Measurements from ENCODE around the gene NT5C2. TPM values are rescaled to one million over a fixed set of nuclear protein-coding genes. Genes with fewer than 3 reads are reported as not detected.
"Not testable (repeated sequence)": the region's sequence is repeated elsewhere in the genome, so short reads cannot be mapped to it uniquely, and the experiment has no call there.

Gene NT5C2
- polyA plus RNA-seq, 1 donor (not counting 4 experiments of a cell fraction or from before 2014, with no cell fraction given) = 88.6 TPM

- Histone ChIP-seq H3K27me3 (ENCODE audit: control insufficient read depth, extremely low read depth, insufficient read depth, low read length) (no peaks in the 10 kb centered on the region), H4K20me1 (ENCODE audit: control insufficient read depth, extremely low read depth, insufficient read depth, low read length) (peaks cover 3% of the 10 kb centered on the region), H3K9me3 (ENCODE audit: control insufficient read depth, low read depth, low read length) (no peaks in the 10 kb centered on the region), H3K27ac (ENCODE audit: control insufficient read depth, insufficient read depth, low read length) (no peak overlapping the region), H2AFZ (ENCODE audit: control insufficient read depth, low read length) (no peak overlapping the region), H3K4me2 (ENCODE audit: control insufficient read depth, extremely low read depth, insufficient read depth, low read depth, low read length) (no peak overlapping the region), H3K9ac (ENCODE audit: control insufficient read depth, extremely low read depth, insufficient read depth, low read length) (no peak overlapping the region), H3K4me3 (ENCODE audit: control insufficient read depth in 2 of 3, extremely low read depth in 1 of 3, insufficient read depth in 2 of 3, low read depth in 1 of 3, low read length in 3 of 3) (no peak overlapping the region), H3K36me3 (ENCODE audit: control insufficient read depth in 2 of 2, extremely low read depth in 1 of 2, insufficient read depth in 2 of 2, low read length in 2 of 2) (peaks cover 2 to 3% of the 10 kb centered on the region in 2 experiments), H3K4me1 (ENCODE audit: control insufficient read depth, extremely low read depth, insufficient read depth, low read length) (peaks cover 14% of the 10 kb centered on the region), H3K79me2 (ENCODE audit: control insufficient read depth, insufficient read depth, low read length) (peaks cover 90% of the 10 kb centered on the region), H3K9me1 (ENCODE audit: control insufficient read depth, extremely low read depth, insufficient read depth, low read length) (no peaks in the 10 kb centered on the region)
- FAIRE-seq (no peak), DNase-seq (ENCODE audit: low read depth, low spot score) (no peak)
- TF ChIP-seq CTCF (optimal IDR thresholded peaks at IDR 0.05 in 1 of 3, IDR thresholded peaks at IDR 0.05 in 1 of 3, conservative IDR thresholded peaks at IDR 0.05 in 1 of 3; ENCODE audit: extremely low read depth in 1 of 3, insufficient read depth in 2 of 3, low read length in 3 of 3) = no peak
- TF ChIP-seq EZH2 (IDR thresholded peaks at IDR 0.05; ENCODE audit: low read length) = no peak
- dilution Hi-C loops (cut with MboI; ENCODE audit: extremely low pct_ligation_motif_present, low sequenced_read_pairs) = no loop called here
These were observed 6.9 kb downstream of the NT5C2 start for GRCh38 chr10:103186128-103186527.

- Histone ChIP-seq H3K27me3 (ENCODE audit: control insufficient read depth, extremely low read depth, insufficient read depth, low read length) (no peaks in the 10 kb centered on the region), H2AFZ (ENCODE audit: control insufficient read depth, low read length) (no peak overlapping the region), H4K20me1 (ENCODE audit: control insufficient read depth, extremely low read depth, insufficient read depth, low read length) (peaks cover 3% of the 10 kb centered on the region), H3K9me1 (ENCODE audit: control insufficient read depth, extremely low read depth, insufficient read depth, low read length) (no peaks in the 10 kb centered on the region), H3K4me1 (ENCODE audit: control insufficient read depth, extremely low read depth, insufficient read depth, low read length) (peaks cover 14% of the 10 kb centered on the region), H3K27ac (ENCODE audit: control insufficient read depth, insufficient read depth, low read length) (no peak overlapping the region), H3K4me3 (ENCODE audit: control insufficient read depth in 2 of 3, extremely low read depth in 1 of 3, insufficient read depth in 2 of 3, low read depth in 1 of 3, low read length in 3 of 3) (no peak overlapping the region), H3K4me2 (ENCODE audit: control insufficient read depth, extremely low read depth, insufficient read depth, low read depth, low read length) (peak overlapping the region; percentile 24), H3K36me3 (ENCODE audit: control insufficient read depth in 2 of 2, extremely low read depth in 1 of 2, insufficient read depth in 2 of 2, low read length in 2 of 2) (peaks cover 3 to 4% of the 10 kb centered on the region in 2 experiments), H3K79me2 (ENCODE audit: control insufficient read depth, insufficient read depth, low read length) (peaks cover 80% of the 10 kb centered on the region), H3K9ac (ENCODE audit: control insufficient read depth, extremely low read depth, insufficient read depth, low read length) (no peak overlapping the region), H3K9me3 (ENCODE audit: control insufficient read depth, low read depth, low read length) (no peaks in the 10 kb centered on the region)
- DNase-seq (ENCODE audit: low read depth, low spot score) (no peak), FAIRE-seq (no peak)
- no peak for TF ChIP-seq CTCF (optimal IDR thresholded peaks at IDR 0.05 in 1 of 3, IDR thresholded peaks at IDR 0.05 in 1 of 3, conservative IDR thresholded peaks at IDR 0.05 in 1 of 3; ENCODE audit: extremely low read depth in 1 of 3, insufficient read depth in 2 of 3, low read length in 3 of 3)
- no peak for TF ChIP-seq EZH2 (IDR thresholded peaks at IDR 0.05; ENCODE audit: low read length)
- dilution Hi-C loops (cut with MboI; ENCODE audit: extremely low pct_ligation_motif_present, low sequenced_read_pairs) = no loop called here
These were observed 8.5 kb downstream of the NT5C2 start for GRCh38 chr10:103184615-103185014.

GRCh38 chr10:103183991-103184451 is 9.1 kb downstream of the NT5C2 start:
- H3K4me2 ChIP-seq (ENCODE audit: control insufficient read depth, extremely low read depth, insufficient read depth, low read depth, low read length); DNase-seq (ENCODE audit: low read depth, low spot score); H3K4me3 ChIP-seq (ENCODE audit: control insufficient read depth in 2 of 3, extremely low read depth in 1 of 3, insufficient read depth in 2 of 3, low read depth in 1 of 3, low read length in 3 of 3); H2AFZ ChIP-seq (ENCODE audit: control insufficient read depth, low read length); H4K20me1 ChIP-seq (ENCODE audit: control insufficient read depth, extremely low read depth, insufficient read depth, low read length); dilution Hi-C loops (cut with MboI; ENCODE audit: extremely low pct_ligation_motif_present, low sequenced_read_pairs); H3K27me3 ChIP-seq (ENCODE audit: control insufficient read depth, extremely low read depth, insufficient read depth, low read length); H3K9me1 ChIP-seq (ENCODE audit: control insufficient read depth, extremely low read depth, insufficient read depth, low read length); H3K27ac ChIP-seq (ENCODE audit: control insufficient read depth, insufficient read depth, low read length); H3K9me3 ChIP-seq (ENCODE audit: control insufficient read depth, low read depth, low read length); H3K36me3 ChIP-seq (ENCODE audit: control insufficient read depth in 2 of 2, extremely low read depth in 1 of 2, insufficient read depth in 2 of 2, low read length in 2 of 2); H3K9ac ChIP-seq (ENCODE audit: control insufficient read depth, extremely low read depth, insufficient read depth, low read length); FAIRE-seq: not testable (repeated sequence)
- Histone ChIP-seq H3K4me1 (ENCODE audit: control insufficient read depth, extremely low read depth, insufficient read depth, low read length) (peaks cover 14% of the 10 kb centered on the region), H3K79me2 (ENCODE audit: control insufficient read depth, insufficient read depth, low read length) (peaks cover 74% of the 10 kb centered on the region)

Measured in keratinocyte (primary cell).